Sigmoid colon (tissue), 4 donors: ENCODE data around the gene NUFIP2.

ENCODE experiments used
- CTCF ChIP-seq, 4 experiments: fragments of 450-650 bp in 3 of 4; fragments of 200-600 bp in 1 of 4; IDR thresholded peaks; one replicate each; pipeline ENCODE4 v1.5.1; 2016 to 2019; ENCODE audit warnings: antibody characterized with exemption in 4 of 4, mild to moderate bottlenecking in 3 of 4, moderate library complexity in 2 of 4
- POLR2AphosphoS5 ChIP-seq, 4 donors: sonication (generic); formaldehyde crosslinking; IDR thresholded peaks; one replicate each; pipeline ENCODE4 v1.6.1; 2017; ENCODE audit warnings: antibody characterized with exemption in 4 of 4

GRCh38 chr17:29225396-29225795, 68.6 kb downstream of the NUFIP2 start:
- TF ChIP-seq CTCF (IDR thresholded peaks at IDR 0.05) (no peak), POLR2AphosphoS5 (IDR thresholded peaks at IDR 0.05) (no peak)
